AG08395 (cell line): ENCODE measurements around the gene TSACC.
"Not testable (repeated sequence)": the region's sequence is repeated elsewhere in the genome, so short reads cannot be mapped to it uniquely, and the experiment has no call there.

Experiments used
- DNase-seq: peaks from one replicate; pipeline ENCODE4 v3.0.0; 2012; ENCODE audit warnings: mixed read lengths, low spot score

The TSACC gene

DNA sequence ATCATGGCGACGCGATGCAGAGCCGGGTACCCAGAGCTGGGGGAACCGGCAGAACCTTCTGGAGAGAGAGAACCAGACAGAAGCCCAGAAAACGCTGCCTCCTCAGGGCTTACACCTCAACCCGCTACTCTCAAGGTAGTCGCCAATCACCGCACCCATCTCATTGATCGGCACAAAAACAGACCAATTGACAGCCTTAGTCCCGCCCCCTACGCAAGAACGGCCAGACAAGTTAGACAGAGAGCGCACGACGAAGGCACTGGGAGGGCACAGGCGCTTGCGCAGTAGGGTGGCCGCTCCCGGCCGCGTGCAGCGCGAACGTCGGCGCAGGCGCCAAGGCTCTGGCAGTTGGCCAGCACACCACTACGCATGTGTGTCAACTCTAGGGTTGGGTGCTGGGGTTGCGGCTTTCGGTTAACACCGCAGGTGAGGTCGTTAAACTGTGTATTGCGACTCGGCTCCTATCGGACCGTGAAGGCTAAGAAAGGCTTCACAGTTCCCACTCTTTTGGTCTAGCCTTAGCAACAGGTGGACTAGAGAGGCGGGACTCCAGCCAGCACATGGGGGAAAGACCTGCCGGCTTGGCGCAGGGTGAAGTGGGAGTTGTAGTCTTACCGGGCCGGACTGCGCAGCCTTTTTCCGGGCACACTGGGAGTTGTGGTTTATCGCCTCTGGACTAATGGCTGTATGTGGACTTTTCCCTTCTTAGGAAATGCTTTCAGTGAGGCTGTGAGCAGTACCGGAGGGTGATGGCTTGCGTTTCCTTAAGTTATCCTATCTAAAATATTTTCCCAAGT, at the start of gene TSACC, which contains the start of gene CCT3:
TSACC (plus strand) TSS at position 347 of the 797 bp plus-strand sequence. CDS start 1,232 bp downstream, outside the sequence.
CCT3 (minus strand) TSS at position 113 of the 797 bp plus-strand sequence; CDS start at position 5, 108 bp downstream.
- peak; percentile 100 for DNase-seq

DNA sequence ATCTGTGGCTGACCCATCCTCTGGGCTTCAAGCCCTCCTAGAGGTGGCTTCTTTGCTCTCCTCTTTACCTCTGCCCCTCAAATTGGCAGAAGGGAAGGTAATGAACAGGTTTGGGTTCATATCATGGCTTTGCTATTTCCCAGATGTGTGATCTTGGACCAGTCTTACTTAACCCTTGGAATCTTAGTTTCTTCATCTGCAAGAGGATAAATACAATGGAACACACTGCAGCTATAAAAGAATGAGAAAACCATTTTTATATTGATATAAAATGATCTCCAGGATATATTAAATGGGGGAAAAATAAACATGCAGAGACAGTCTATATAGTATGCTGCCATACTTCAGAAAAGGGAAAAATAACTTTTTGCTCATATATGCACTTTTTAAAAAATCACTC, 48.5 kb upstream of the TSACC start:
- DNase-seq: no peak

DNA sequence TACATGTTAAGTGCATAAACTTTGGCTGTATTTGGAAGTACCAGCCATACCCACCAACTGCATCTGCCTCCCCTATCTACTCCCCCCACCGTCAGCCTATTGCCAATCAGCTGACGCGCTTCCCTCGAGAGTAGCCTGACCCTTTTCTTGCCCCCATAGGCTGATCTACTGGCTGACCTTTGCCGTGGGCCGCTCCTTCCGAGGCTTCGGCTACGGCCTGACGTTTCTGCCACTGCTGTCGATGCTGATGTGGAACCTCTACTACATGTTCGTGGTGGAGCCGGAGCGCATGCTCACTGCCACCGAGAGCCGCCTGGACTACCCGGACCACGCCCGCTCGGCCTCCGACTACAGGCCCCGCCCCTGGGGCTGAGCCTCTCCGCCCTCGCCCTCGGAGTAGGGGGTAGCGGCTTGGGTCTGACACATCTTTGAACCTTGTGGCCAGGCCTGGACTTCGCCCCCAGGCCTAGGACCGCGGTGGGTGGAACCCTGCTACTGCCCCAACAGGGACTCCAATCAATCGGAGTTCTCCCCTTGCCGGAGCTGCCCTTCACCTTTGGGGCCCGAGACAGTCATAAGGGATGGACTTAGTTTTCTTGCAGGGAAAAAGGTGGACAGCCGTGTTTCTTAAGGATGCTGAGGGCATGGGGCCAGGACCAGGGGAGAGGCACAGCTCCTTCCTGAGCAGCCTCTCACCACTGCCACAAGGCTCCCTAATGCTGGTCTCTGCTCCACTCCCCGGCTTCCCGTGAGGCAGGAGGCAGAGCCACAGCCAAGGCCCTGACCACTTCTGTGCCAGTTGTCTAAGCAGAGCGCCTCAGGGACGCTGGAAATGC, 46.9 kb upstream of the TSACC start:
- peak; percentile 95 for DNase-seq

DNA sequence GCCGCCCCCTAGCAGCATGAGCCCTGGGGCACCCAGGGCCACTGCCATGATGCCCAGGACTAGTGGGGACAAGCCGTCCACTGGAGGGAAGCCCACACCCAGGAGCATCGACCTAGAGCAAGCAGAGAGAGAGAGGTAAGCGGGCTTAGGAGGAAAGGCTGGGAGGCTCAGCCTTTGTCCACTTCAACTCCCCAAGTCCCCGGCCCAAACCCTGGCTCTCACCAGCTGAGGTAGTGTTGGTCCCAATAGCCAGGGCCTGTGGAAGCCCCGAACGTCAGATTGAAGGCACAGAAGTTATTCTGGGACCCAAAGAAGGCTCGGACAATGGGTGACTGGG, 45.3 kb upstream of the TSACC start:
- DNase-seq: no peak

DNA sequence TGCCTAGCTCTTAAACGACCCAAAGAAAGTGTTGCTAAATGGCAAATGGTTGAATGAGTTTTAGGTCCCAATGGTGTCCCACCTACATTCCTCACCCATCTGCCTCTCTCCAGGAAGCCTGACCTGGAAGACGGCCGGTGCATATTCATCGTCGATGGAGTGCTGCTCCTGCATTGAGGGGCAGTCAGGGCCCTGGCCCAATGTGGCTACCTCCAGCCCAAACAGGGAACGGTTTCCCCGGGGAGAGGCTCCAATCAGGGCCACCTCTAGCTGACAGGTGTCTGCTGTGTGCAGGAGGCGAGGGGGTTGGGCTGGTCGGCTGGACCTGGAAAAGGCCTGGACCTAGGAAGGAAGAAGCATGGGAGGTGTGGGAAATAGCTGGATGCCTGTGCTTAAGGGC, 44.4 kb upstream of the TSACC start:
- no peak for DNase-seq

DNA sequence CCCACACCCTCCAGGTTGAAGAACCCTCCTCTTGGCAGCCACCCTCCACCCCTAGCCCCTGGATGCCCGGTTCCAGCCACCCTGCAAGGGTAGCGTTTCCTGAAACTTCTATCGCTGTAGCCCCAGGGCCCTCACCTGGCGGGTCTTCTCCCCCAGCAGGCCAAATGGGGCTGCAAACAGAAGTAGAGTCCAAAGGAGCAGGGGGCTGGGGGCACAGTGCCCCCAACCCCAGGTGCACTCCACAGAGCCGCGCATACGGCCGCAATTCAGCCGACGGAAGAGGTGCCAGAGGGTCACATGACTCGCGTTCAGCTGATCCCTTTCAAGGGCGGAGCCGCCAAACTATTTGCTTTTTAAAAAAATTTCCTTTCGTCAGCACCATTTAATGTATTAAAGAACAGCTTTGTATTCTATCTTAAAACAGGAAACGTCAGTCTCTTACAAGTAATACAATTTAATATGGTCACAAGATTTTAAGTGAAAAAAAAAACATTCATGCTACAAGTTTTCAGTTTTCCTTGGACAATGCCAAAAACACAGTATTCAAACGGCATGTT, 42.9 kb upstream of the TSACC start, which contains the start of gene GLMP:
GLMP (minus strand) TSS at position 289 of the 557 bp plus-strand sequence; CDS start at position 255, 34 bp downstream.
- peak; percentile 70 for DNase-seq

DNA sequence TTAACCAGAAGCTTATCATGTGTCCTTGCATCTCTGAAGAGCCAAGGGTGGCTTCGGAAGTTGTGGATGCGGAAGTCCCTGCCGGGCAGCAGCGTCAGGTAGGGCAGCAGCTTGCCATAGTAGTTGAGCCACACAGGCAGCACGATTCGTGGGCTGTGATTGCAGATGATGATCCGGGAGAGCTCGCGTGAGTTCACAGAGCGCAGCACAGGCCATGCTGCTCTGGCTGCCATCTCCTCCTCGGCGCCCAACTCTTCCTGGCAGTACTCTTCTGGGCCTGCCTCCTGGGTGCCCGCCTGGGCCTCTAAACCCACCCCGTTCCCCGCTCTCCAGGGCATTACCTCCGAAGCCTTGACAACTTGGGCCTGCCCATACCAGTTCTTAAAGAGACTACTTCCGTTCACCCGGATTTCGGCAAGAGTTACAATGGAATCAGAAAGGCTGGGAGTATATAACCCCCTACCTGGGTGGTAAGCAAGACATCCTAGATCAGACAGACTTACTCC, 39.4 kb upstream of the TSACC start, which contains the start of gene VHLL:
VHLL (minus strand) TSS at position 456 of the 506 bp plus-strand sequence; CDS start at position 338, 118 bp downstream.
- DNase-seq: no peak

DNA sequence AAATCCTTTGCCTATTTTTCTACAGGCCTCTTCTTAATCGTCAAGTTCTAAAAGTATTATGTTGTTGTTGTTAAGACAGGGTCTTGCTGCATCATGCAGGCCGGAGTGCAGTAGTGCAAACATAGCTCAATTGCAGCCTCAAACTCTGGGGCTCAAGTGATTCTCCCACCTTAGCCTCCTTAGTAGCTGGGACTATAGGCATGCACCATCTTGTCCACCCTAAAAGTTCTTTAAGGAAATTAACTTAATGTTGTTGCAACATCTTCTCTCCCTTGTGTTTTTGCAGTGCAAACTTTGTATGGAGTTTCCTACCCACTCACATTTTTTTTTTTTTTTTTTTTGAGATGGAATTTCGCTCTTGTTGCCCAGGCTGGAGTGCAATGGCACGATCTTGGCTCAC, 35.1 kb upstream of the TSACC start:
- DNase-seq: no peak

DNA sequence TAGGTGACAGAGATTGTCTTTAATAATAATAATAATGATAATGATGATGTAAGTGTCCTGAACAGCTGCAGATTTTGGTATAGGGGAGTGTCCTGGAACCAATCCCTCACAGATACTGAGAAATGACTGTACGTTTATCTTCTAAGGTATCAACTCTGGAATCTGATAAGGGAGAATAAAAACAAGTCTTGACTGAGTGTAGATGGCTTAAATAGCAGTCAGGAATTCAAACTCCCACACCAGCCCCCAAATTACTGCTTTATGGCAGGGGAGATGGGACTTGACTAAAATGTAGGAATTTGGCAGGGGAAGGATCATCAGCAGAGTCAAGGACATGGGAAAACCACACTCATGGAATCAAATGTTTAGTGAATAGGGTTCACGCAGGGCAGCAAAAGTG, 33.1 kb upstream of the TSACC start:
- DNase-seq: no peak

DNA sequence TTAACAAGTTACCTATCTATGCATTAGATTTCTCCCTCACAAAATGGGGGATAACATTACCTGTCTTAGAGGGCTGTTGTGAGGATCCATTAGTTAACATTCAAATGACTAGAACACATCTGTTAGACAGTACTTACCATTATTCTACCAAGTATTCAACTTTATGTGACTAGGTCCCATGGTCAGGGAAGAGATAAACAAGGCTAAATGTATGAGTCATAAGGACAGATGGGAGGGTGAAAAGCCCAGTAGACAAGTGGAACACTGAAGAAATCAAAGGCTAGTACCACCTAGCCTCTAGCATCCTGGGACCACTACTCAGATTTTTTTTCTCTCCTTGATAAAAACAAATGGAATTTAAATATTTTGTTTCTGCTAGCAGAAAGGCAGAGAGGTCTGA, 30.2 kb upstream of the TSACC start:
- DNase-seq: peak; percentile 43

DNA sequence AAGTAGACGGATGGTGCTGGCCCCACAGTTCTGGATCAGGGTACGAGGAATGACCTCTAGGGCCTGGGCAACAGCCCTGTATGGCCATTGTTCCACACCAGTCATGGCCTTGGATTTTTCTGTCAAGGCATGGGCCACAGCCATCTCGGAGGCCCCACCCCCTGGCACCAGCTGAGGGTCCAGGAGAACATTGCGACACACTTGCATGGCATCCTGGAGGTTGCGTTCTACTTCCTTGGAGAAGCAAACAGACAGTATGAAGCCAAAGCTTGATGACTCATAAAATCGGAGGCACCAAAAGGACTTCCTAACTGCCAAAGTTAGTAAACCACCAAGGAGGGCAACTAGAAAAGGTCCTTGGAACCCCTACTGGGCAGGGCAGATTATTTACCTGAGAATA, 27.4 kb upstream of the TSACC start:
- DNase-seq: peak; percentile 58

DNA sequence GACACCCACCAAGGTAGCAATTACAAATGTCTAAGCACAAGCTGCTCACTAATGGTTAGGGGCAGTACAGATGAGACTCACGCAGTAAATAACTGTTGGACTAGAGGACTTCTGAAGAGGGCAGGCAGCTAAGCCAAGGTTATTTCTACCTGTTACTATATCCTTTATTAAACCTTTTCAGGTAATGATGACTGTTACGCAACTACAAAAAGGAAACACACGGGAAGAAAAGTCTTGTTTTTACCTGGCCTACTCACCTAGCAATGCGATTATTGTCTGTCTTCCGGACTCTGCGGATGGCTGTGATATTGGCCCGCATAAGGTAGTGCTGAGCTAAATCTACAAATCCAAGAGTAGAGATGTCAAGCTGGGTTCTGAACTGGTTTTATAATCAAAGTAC, 21.4 kb upstream of the TSACC start:
- DNase-seq: no peak

DNA sequence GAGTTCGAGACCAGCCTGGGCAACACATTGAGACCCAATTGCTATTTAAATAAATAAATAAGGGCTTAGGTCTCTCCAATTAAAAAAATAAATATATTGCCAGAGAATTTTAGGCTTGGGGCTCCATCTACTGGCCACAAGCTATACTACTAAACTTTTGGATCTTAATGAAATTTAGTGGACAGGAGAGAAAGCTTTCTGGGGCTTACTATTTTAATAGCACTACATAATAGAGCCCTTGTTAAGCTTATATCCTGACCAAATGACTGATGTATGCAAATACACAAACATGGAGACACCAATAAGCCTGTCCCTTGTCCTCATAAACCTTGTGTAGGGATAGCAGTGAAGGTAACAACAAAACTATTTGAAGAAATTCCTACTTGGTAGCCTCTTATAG, 18.7 kb upstream of the TSACC start:
- peak; percentile 46 for DNase-seq

DNA sequence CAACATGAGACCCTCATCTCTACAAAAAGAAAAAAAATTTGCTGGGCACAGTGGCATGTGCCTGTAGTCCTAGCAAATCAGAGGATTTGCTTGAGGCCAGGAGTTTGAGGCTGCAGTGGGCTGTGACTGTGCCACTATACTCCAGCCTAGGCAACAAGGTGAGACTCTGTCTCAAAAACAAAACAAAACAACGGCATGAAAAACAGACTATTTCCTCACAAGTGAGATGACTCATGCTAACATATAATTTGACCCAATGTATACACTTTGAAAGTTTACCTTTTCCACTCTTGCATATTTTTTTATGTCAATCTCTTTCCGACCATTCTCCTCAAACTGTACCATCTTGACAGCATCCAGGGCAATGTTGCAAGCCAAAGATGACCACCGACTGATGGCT, 17.8 kb upstream of the TSACC start:
- DNase-seq: no peak

DNA sequence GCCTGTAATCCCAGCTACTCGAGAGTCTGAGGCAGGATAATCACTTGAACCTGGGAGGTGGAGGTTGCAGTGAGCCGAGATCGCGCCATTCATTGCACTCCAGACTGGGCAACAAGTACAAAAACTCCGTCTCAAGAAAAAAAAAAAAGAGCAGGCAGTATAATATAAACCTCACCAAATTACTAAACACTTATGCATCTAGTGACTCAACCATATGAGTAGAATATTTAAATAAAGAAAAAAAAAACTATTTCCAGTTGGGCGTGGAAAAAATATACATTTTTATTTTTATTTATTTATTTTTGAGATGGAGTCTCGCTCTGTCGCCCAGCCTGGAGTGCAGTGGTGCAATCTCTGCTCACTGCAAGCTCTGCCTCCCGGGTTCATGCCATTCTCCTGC, 15.1 kb upstream of the TSACC start:
- DNase-seq: not testable (repeated sequence)

DNA sequence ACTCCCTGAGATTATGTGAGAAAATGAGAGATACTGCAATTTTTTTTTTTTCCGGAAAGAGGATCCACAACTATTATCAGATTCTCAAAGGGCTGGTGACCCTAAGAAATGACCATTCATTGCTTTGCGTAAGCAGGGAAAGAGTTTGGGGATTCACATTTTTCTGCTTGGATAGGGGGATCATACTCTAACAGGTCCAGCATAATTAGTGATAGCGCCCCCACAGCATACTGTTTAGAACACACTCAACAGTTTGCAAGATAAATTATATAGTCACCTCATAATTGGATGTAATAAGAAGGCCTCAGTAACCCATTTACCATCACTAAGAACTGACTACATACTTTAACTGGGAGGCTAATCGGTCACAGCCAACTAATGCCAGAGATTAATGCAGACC, 2.1 kb upstream of the TSACC start:
- DNase-seq: no peak

DNA sequence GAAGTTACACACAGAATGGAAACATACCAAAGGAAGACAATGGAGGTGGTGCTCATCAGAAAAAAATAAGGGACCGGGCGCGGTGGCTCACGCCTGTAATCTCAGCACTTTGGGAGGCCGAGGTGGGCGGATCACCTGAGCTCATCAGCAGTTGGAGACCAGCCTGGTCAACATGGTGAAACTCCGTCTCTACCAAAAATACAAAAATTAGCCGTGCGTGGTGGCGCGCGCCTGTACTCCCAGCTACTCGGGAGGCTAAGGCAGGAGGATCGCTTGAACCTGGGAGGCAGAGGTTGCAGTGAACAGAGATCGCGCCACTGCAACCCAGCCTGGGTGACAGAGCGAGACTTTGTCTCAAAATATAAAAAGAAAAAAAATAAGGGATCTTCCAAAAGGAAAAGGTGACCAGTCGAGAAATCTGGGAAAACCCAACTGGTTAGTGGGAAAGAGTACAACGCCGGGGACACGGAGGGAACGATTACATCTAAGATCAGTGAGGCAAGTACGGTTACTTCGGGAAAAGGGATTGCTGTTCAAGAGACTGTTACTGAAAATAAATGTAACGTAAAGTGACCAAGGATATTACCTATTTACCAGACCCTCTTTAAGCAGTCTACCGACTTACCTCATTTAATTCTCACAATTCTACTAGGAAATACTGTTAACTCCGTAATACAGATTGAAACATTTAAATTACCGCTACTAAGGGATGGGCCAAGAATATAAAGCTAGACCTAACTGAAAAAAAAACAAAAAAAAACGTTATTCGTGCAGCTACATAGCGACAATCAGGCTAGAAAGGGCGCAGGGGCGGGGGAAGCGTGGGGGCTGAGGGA, 1.1 kb upstream of the TSACC start:
- DNase-seq: no peak

DNA sequence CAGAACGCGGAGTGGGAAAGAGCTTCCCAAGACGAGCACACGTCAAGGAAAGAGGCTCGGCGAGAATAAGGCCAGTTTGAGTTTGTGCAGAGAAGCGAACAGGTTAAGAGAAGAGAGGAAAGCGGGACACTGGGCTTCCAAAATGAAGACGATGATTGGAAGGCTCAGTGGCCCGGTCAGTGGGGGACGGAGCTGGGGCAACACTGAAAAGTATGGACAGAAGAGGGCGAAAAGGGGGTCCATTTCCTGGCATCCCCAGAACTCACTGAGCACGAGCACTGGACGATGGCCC, 492 bp upstream of the TSACC start:
- DNase-seq: no peak

DNA sequence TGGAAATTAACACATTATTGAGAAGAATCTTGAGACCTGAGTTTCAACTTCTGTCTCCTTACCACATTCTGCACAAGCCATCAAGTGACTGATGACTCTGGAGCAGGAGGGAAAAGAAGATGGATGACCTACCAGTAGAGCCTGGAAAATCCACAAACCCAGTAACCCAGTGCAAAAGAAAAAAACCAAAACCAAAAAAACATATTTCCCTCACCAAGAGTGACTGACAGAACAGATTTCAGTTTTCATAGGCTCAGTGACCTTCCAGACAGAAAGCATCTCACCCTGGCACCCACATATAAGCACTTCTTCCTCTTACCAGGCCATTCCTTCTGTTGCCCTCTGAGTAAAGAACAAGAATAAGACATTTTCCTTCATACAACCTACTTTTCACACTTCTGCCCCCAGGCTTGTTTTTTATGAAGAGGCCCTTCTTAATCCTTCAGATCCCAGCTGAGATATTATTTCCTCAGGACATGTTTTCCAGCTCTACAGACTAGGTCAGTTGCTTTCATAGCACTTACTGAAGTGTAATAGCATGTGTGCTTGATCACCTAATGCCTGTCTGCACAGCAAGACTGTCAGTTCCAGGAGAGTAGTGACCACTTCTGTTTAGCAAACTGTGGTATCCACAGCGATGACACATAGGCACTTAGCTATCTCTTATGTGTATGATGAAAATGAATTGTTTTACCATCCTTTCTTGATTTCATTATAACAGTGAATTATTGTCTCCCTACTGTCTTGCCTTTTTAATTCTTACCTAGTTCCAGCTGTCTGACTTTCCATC, 4.0 kb downstream of the TSACC start:
- no peak for DNase-seq

DNA sequence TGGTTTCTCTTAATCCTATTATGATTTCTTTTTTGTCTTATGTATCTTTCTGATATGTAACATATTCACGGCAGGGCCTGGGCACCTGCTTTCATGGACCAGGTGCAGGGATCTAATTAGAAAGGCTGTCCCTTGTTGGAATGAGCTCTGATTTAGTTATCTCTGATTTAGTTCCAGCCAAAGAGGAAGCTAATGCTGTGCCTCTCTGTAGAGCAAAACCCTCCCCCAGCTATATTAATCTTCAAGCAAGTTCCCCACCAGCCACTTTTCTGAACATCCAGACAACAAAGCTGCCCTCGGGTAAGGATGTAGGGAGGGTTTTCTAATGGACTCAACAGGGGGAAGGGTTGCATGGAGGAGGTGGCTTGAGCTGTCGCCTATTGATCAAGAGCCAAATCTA, 6.1 kb downstream of the TSACC start:
- DNase-seq: no peak

DNA sequence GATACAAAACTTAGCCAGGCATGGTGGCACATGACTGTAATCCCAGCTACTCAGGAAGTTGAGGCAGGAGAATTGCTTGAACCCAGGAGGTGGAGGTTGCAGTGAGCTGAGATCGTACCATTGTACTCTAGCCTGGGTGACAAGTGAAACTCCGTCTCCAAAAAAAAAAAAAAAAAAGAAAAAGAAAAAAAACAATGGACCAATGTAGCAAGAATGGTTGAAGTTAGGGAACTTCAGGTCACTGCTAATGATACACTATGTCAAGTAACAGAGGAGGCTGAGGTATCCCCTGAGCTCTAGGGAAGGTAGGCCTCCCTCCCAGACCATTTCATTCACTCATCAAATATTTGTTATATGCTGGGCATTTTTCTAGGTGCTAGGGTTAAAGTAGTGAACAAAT, 7.7 kb downstream of the TSACC start:
- not testable (repeated sequence) for DNase-seq
